ENCODE data around the gene OR14A2. TPM values are rescaled to one million over a fixed set of nuclear protein-coding genes. Genes with fewer than 3 reads are reported as not detected.
"Not testable (repeated sequence)": the region's sequence is repeated elsewhere in the genome, so short reads cannot be mapped to it uniquely, and the experiment has no call there.

OR14A2 gene
- polyA plus RNA-seq, 1 donor from 2014 or later, result not detected

DNA sequence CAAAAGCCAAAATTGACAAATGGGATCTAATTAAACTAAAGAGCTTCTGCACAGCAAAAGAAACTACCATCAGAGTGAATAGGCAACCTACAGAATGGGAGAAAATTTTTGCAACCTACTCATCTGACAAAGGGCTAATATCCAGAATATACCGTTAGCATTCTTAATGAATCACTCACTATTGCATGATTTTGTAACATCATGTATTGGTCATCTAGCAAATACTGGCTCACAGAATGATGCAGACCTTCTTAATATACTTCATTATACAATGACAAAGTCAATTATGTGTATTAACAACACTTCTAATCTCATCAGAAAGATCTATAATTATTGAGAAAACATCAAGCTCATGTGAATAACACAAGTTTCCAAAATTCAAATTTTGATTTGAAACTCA lies 6.4 kb upstream of the OR14A2 start:
- H3F3A ChIP-seq (ENCODE audit: insufficient read depth, low read length, poor library complexity, severe bottlenecking); H3K27me3 ChIP-seq (ENCODE audit: insufficient read depth, low read depth, low read length): not testable (repeated sequence)

DNA sequence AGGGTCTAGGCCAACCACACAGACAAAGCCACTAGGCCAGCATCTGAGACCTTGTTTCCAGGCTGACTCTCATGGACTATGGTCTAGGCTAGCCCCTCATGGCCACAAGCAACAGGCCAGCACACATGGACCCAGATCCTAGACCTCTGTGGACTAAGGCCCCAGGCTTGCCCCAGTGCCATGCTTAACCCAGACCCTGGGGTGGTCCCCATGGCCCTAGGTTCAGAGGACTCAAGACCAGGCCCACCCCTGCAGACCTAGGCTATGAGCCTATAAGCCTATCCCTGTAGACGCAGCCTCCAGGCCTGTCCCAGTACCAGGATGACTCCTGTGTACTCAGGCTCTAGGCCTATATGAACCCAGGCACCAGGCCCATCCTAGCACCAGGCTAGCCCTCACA lies 1.9 kb upstream of the OR14A2 start:
- Histone ChIP-seq H3K27me3 (ENCODE audit: insufficient read depth, low read depth, low read length) (no peaks in the 10 kb centered on the region), H3K9ac (ENCODE audit: low read length) (no peak overlapping the region), H3F3A (ENCODE audit: insufficient read depth, low read length, poor library complexity, severe bottlenecking) (no peaks in the 10 kb centered on the region), H3K79me2 (replicated peaks; ENCODE audit: insufficient read depth, low read length) (no peaks in the 10 kb centered on the region), H3K36me3 (ENCODE audit: insufficient read depth, low read length) (no peaks in the 10 kb centered on the region), H3K9me2 (ENCODE audit: insufficient read depth, low read length) (no peaks in the 10 kb centered on the region), H3K27ac (ENCODE audit: low read length) (no peak overlapping the region), H4K20me1 (ENCODE audit: insufficient read depth) (no peaks in the 10 kb centered on the region), H3K9me3 (ENCODE audit: low read length) (no peaks in the 10 kb centered on the region), H2AFZ (ENCODE audit: low read depth, low read length) (no peak overlapping the region), H3K4me3 (ENCODE audit: low read length) (no peak overlapping the region), H3K4me2 (ENCODE audit: low read length) (no peak overlapping the region)
- no peak for TF ChIP-seq TAF1 (IDR thresholded peaks at IDR 0.05; ENCODE audit: low read depth)
- no peak for TF ChIP-seq EZH2 (IDR thresholded peaks at IDR 0.05; ENCODE audit: borderline replicate concordance, insufficient read depth, low read length, poor library complexity, severe bottlenecking)
- no peak for TF ChIP-seq MXI1 (conservative IDR thresholded peaks at IDR 0.05; ENCODE audit: poor library complexity, severe bottlenecking)
- TF ChIP-seq SMC3 (conservative IDR thresholded peaks at IDR 0.05; ENCODE audit: poor library complexity), result no peak

More for the DNA sequence above, 6.4 kb upstream of the OR14A2 start:
- H3K4me2 ChIP-seq (ENCODE audit: low read length); H4K20me1 ChIP-seq (ENCODE audit: insufficient read depth); H3K27ac ChIP-seq (ENCODE audit: low read length); H3K79me2 ChIP-seq (replicated peaks; ENCODE audit: insufficient read depth, low read length); H3K9ac ChIP-seq (ENCODE audit: low read length); H3K36me3 ChIP-seq (ENCODE audit: insufficient read depth, low read length); H3K9me2 ChIP-seq (ENCODE audit: insufficient read depth, low read length); H3K4me3 ChIP-seq (ENCODE audit: low read length); H3K9me3 ChIP-seq (ENCODE audit: low read length); H2AFZ ChIP-seq (ENCODE audit: low read depth, low read length): not testable (repeated sequence)

DNA sequence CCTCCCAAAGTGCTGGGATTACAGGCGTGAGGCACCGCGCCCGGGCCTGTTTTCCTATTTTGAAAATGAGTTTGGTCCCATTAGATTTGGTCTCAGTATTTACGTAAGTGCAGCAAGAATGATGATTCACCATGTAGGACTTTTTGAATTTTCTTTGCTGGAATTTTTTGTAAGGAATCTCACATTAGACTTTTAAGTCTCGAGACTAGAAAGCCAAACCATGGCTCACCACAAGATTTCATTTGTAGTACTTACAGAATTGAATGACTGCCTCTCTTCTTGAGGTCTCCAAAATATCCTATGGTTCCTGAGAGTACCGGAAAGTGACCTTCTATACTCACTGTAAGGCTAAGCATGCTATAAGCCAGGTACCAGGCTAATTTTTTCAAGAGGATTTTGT lies 325 bp downstream of the OR14A2 start:
- Histone ChIP-seq H3K4me2 (ENCODE audit: low read length) (no peak overlapping the region), H3K4me3 (ENCODE audit: low read length) (no peak overlapping the region), H2AFZ (ENCODE audit: low read depth, low read length) (no peak overlapping the region), H4K20me1 (ENCODE audit: insufficient read depth) (no peaks in the 10 kb centered on the region), H3K9ac (ENCODE audit: low read length) (no peak overlapping the region), H3K36me3 (ENCODE audit: insufficient read depth, low read length) (no peaks in the 10 kb centered on the region), H3F3A (ENCODE audit: insufficient read depth, low read length, poor library complexity, severe bottlenecking) (no peaks in the 10 kb centered on the region), H3K9me3 (ENCODE audit: low read length) (no peaks in the 10 kb centered on the region), H3K79me2 (replicated peaks; ENCODE audit: insufficient read depth, low read length) (no peaks in the 10 kb centered on the region), H3K27ac (ENCODE audit: low read length) (no peak overlapping the region), H3K27me3 (ENCODE audit: insufficient read depth, low read depth, low read length) (no peaks in the 10 kb centered on the region), H3K9me2 (ENCODE audit: insufficient read depth, low read length) (no peaks in the 10 kb centered on the region)
- TF ChIP-seq RAD21 (conservative IDR thresholded peaks at IDR 0.05), result no peak
- TF ChIP-seq TAF1 (IDR thresholded peaks at IDR 0.05; ENCODE audit: low read depth), result no peak
- no peak for TF ChIP-seq SMC3 (conservative IDR thresholded peaks at IDR 0.05; ENCODE audit: poor library complexity)
- no peak for TF ChIP-seq POLR2AphosphoS5 (IDR thresholded peaks at IDR 0.05)
- no peak for TF ChIP-seq EP300 (conservative IDR thresholded peaks at IDR 0.05; ENCODE audit: poor library complexity, severe bottlenecking)
- TF ChIP-seq MXI1 (conservative IDR thresholded peaks at IDR 0.05; ENCODE audit: poor library complexity, severe bottlenecking), result no peak
- TF ChIP-seq EZH2 (IDR thresholded peaks at IDR 0.05; ENCODE audit: borderline replicate concordance, insufficient read depth, low read length, poor library complexity, severe bottlenecking), result no peak
- TF ChIP-seq, protein P1, sequence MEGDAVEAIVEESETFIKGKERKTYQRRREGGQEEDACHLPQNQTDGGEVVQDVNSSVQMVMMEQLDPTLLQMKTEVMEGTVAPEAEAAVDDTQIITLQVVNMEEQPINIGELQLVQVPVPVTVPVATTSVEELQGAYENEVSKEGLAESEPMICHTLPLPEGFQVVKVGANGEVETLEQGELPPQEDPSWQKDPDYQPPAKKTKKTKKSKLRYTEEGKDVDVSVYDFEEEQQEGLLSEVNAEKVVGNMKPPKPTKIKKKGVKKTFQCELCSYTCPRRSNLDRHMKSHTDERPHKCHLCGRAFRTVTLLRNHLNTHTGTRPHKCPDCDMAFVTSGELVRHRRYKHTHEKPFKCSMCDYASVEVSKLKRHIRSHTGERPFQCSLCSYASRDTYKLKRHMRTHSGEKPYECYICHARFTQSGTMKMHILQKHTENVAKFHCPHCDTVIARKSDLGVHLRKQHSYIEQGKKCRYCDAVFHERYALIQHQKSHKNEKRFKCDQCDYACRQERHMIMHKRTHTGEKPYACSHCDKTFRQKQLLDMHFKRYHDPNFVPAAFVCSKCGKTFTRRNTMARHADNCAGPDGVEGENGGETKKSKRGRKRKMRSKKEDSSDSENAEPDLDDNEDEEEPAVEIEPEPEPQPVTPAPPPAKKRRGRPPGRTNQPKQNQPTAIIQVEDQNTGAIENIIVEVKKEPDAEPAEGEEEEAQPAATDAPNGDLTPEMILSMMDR (IDR thresholded peaks at IDR 0.05; ENCODE audit: poor library complexity, severe bottlenecking), result no peak

Data from neural cell (in vitro differentiated cells).